GM12873 (cell line): ENCODE results near the gene SH2B3.

Experiments
- CTCF ChIP-seq: IDR thresholded peaks from 2 replicates; pipeline ENCODE4 v1.5.1; 2012; ENCODE audit warnings: low read depth, mild to moderate bottlenecking, moderate library complexity, low read length, control low read depth; ENCODE audit not compliant: insufficient read depth; ENCODE audit errors: missing control alignments

SH2B3 gene

GRCh38 chr12:111428728-111429175 lies 23.0 kb downstream of the SH2B3 start:
- TF ChIP-seq CTCF, result no peak

GRCh38 chr12:111429828-111430432 lies 24.2 kb downstream of the SH2B3 start:
- no peak for TF ChIP-seq CTCF

GRCh38 chr12:111430433-111431353 lies 25.0 kb downstream of the SH2B3 start:
- no peak for TF ChIP-seq CTCF

GRCh38 chr12:111431772-111432171 lies 26.0 kb downstream of the SH2B3 start:
- TF ChIP-seq CTCF, result no peak

GRCh38 chr12:111434049-111434448 lies 28.3 kb downstream of the SH2B3 start:
- TF ChIP-seq CTCF, result no peak

GRCh38 chr12:111434680-111435338 lies 29.1 kb downstream of the SH2B3 start:
- no peak for TF ChIP-seq CTCF

- TF ChIP-seq CTCF, result no peak
Measured at GRCh38 chr12:111435661-111436201, 30.0 kb downstream of the SH2B3 start.
